HG02759 (cell line): ENCODE measurements around the gene GPC6.

Source experiments
- ATAC-seq: cut with Tn5 transposase; IDR thresholded peaks from one replicate; pipeline ENCODE4 v1.9.1; 2021; ENCODE audit warnings: mild to moderate bottlenecking, moderate library complexity; ENCODE audit not compliant: unreplicated experiment

GPC6 gene

DNA sequence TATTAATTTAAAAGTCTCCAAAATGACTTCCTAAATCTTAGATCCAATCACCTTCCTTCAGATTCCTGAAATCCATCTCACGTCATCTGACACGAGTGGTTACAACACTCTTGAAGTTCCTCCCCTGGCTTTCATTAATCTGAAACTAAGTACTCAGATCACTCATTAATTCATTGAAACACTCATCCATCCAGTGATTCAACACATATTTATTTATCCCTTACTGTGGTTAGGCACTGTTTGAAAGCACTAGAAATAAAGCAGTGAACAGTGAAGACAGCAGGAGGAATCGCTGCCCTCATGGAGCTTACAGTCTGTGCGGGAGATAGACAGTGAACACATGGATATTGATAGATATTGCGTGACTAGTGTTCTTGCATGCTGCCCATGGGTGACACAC is 780.5 kb downstream of the GPC6 start:
- no peak for ATAC-seq

DNA sequence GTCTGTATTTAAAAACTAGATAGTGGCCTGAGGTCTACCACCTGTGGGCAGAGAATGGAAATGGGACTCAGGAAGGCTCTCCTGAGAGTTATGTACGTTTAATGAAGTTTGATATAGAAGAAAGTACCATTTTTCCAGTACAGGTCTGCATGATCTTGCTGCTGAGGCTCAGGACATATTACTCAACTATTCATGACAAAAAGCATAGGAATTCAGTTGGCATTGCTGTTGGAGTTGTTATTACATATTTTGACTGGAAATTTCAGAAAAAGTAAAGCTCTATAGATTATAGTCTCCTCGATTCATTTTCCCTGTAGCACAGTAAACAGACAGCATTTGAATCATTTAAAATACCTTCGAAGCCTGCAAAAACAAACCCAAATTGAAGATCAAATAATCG is 783.1 kb downstream of the GPC6 start:
- no peak for ATAC-seq

DNA sequence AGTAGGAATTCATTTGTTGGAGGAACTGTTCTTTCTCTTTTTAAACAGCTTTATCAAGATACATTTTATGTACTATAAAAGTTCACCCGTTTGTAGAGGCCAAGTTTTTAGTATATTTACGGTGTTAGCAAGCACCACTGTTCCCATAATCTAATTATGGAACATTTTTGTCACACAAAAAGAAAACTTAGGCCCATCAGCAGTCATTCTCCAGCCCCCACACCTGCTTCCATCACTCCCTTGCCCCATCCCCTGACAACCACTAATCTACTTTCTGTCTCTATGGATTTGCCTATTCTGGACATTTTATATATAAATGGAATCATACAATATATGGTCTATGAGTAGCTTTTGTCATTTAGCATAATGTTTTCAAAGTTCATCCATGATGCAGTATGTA is 787.9 kb downstream of the GPC6 start:
- no peak for ATAC-seq

DNA sequence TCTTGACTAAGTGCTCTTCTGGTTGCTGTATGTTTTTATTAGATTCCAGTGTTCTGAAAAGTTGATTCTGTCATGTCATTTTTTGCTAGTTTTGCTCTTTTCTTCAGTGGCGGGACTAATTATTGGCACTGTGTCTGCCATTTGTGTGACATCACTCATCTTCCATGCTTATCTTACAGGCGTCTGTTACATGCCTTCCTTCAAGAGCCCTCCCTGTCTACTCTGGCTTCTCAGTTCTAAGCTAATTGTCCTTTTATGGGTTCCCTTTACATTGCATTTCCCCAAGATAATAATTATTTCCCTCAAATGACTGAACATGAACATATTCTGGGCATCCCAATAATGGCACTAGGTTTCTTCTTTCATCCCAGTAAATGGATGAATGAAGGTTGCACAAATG is 793.8 kb downstream of the GPC6 start:
- no peak for ATAC-seq

DNA sequence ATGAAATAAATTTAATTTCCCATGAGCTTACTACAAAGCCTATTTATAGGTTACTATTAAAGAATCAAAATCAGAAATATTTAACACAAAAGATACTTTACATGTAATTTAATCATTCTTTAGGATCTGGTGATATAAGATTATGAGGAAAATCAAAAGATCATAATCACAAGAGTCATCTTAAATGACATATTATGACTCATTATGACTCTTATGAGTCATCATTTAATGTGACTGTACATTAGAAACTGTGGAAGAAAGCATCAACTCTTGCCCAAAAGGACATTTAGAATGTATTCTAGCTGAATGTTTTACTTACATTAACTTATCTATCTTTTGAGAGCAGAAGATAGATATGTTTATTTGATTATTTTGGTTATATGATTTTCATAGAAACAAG is 794.2 kb downstream of the GPC6 start:
- ATAC-seq, result no peak

DNA sequence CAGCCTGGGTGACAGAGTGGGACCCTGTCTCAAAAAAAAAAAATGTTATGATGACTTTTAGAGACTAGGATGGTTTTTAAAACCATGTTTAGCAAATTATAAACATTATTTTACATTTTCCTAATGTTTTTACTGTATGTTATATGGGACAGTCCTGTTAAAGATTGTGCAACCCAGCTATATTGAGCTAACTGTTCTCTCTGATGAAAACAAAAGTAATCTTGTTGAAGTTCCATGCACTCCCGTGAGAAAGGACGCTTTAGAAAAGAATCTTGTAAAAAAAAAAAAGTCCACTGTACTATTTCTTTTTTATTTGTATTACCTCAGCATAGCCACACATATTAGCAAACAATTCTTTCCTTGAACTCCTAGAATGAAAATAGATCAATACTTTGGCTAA is 801.6 kb downstream of the GPC6 start:
- ATAC-seq, result no peak

DNA sequence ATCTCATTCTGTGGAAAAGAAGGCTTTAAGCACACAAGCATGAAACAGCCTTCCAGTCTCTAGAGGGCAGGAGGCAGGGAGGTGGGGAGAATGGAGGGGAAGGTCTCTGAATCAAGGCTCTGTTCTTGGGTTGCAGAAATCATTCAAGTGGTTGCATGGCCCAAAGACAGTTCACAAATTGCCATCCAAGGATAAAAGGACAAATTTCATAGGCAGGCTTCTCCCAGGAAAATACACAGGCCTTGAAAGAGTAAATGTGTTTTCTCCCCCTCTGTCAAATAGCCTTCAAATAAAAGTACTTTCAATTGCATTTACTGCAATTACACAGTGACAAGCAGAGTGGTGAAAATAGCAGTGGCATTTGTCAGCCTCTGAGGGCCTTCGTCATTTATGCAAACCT is 802.0 kb downstream of the GPC6 start:
- ATAC-seq, result no peak

DNA sequence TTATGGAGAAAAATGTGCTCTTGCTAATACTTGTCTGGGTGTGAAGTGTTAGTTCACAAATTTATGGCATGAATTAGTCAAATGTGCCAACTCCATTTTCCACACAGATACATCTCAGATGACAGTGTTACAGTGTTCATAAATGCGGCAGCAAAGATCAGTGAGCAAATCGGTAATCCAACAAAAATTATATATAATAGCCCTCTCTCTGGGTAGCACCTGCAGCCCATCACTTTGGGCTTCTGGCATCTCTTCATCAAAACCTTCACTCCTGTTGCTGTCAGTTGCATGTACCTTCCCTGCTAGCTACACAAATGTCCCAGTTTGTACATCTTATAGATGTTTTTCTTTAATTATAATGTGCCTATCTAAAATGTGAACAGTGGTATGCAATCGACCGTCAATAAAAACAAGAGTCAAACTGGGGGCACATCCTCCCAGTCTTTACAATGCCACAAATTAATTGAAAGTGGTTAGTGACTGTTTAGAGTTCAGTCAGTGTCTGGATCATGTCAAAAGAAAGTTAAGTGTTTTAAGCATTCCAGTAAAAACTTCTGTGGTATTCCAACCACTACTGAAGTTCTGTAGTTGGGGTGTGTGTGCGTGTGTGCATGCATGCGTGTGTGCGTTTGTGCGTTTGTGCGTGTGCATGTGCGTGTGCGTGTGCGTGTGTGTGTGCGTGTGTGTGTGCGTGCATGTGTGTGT is 804.0 kb downstream of the GPC6 start:
- no peak for ATAC-seq

DNA sequence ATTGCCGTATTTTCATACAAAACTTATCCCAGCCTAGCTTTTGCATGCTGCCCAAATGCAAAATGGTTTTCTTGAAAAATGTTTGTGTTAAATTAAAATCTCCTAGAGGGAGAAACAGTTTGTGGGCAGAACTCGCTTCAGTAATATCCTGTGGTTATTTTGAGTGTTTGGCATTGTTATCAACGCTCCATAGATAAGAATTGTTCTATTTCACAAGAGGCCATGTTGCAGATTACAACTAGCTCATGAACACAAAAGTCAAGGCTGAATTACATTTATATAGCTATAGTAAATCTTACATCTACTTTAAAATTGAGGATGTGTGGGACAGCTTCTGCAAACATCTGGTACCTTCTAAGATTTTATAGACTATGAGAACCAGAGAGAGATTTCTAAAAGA is 805.0 kb downstream of the GPC6 start:
- ATAC-seq, result no peak

DNA sequence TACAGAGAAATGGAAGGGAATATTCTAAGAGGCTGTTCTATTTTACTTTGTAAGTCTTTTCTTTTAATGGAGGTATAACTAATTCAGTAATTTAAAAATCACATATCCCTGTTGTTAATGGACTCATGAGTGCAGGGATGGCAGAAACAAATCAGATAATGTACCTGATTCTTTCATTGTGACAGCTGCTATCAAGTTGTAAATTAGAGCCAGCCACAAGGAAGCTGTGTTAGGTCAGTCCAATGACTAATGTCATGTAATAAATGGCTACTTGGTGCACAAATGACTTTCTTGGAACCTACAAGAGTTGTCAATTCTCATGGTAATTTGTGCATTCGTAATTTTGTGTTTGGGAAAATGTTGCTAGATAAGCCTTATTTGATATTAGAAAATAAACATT is 806.5 kb downstream of the GPC6 start:
- ATAC-seq, result no peak

DNA sequence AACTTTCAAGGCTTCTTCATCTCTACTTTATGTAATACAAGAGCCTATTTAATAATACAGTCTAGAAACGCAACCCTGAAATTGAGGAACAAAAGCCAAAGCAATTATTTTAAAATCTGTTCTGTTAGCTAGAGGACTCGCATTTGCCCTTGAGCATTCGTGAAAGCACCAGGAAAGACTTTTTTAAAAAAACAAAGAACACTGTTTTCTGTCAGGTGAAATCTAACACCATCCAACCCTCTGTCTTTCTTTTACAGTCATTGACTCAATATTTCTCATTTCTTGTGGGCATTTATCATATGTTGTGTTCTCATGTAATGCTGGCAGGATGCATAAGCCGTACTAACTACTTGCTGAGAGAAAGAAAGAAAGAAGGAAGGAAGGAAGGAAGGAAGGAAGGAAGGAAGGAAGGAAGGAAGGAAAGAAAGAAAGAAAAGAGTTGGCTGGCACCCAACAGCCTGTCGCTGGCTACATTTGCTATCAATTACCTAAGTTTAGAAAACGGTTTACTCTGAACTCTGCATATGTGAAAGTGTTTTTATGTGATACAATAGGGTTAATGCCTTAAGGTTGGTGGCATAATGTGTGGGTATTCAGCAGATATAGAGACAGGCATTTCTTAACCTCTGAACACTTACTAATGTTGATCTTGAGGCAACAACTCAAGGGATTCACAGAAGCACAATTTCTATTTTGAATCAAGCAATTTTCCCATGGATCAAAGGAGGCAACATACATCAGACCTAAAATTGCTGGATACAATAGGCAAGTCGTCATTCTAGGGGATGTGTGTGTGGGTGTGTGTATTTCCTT is 807.4 kb downstream of the GPC6 start:
- no peak for ATAC-seq

DNA sequence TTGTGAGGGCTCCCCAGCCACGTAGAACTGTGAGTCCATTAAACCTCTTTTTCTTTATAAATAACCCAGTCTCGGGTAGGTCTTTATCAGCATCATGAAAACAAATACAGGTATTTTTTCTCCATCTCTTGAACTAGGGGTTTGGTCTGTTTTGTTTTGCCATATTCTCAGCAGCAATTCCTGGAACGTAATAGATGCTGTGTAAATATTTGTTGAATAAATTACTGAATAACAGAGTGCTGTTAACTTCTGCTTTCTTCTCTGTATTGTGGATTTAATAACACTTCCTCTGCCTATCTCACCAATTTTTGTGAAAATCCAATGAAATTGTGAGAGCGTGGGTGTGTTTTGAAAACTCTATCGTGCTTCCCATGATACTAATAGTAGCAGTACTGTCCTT is 823.4 kb downstream of the GPC6 start:
- no peak for ATAC-seq

DNA sequence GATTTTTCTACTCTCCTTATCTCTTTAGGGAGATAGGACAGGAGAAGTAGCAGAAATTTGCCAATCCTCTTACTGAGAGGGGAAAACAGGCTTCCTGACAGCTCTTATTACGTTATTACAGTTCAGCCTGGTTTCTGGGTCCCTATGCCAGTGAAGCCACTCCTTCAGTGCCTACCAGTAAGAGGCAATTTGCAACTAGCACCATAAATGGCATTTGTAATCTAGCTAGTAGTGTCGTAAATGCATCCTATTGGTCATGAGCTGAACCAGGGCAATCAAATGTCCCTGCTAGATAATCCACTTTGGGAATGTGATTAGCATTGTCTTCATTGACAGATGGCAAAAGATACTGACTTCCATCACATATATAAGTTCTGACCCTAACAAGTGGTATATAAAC is 824.1 kb downstream of the GPC6 start:
- ATAC-seq, result no peak

DNA sequence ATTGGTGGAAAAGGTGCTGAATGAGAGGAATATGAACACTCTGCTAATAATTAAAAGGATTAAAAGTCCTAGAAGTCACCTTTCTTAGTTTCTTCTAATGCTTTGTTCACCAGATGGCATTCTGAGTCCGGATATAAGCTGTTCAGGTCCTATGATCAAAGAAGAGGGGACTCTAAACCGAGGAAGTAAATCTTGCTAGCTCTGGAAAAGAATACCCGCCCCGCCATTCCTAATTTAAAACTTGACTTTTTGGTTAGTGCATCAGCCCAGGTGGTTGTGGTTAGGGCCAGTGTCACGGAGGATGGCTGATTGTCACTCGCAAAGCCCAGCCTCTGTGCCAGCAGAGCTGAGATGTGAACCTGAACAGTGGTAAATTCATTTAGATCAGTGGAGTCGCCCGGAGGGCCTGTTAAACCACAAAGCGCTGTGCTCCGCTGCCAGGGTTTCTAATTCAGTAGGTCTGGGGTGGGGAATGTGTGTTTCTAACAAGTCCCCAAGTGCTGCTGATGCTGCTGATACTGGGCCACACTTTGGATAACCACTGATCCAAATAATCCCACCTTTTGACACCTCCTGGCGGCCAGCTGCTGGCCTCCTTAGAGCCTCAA is 827.5 kb downstream of the GPC6 start:
- ATAC-seq, result no peak

DNA sequence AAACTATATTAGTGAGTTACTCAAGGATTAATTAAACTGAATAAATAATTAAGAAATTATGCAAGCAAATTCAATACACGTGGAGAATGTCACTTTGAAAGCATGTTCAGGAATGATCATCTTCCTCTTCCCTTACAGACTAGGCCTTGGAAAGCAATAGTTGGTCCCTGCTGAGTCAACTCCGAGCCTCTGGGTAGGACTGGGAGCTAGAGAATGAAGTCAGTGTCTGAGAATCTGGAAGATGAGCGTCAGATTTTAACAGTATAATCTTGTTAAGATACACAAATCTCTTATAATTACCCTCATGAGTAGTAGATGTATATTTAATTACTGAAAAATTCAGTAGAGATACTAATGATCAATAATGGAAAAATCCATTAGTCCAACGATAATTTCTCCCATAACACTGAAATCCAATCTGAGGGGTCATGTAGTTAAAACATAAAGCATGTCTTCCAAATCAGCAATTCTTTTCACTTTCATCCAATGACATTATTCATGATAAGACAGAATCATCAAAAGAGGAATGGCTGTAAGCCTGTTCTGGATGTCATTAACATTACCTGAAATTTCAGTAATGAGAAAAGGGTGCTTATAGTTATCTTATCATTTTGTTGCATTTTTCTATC is 829.9 kb downstream of the GPC6 start:
- ATAC-seq, result no peak

DNA sequence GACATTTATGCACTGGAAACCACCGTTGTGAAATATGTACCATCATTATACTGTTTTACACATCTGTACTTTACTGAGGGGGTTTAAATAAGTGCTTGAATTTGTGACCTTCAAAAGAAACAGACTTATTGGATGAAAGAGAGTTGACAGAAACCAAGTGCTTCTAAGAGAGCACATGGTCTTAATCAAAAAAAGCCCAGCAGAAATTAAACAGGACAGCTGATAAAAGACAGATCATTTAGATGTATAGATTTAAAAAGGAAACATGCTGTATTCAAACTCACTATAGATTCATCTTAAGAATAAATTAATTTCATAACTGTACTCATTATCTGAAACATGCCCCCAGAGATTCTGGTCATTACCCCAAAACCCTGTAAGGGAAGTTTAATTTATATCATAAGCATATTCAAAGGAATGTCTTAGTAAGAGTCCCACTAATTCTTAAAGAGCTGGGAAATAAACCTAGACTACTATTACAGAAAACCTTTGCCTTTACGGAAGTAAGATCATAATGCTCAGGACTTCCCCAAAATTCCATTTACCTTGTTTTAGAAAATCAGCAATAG is 831.1 kb downstream of the GPC6 start:
- ATAC-seq, result no peak

DNA sequence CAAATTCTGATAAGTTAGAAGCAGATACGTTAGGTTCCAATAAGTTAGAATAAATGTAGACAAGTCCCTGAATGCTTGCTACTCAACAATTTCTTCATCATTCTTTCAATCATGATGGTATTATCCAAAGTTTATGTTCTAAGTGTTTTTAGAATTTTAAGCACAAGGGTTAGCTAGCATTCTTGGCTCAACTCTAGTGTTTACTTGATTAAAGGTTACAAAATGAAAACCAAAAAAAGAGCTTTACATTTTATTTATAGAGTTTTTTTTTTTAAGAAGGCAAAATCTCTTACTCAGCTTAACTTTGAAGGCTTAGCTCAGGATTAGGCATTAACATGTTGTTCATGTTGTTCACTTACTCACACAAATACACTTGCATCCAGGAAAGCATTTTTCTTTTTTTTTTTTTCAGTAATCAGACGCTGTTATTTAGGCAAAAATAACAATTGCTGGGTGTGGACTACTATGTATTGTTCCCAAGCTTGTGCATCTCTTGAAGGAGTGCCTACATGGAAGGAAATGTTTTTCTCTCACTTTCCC is 832.3 kb downstream of the GPC6 start:
- ATAC-seq, result no peak

DNA sequence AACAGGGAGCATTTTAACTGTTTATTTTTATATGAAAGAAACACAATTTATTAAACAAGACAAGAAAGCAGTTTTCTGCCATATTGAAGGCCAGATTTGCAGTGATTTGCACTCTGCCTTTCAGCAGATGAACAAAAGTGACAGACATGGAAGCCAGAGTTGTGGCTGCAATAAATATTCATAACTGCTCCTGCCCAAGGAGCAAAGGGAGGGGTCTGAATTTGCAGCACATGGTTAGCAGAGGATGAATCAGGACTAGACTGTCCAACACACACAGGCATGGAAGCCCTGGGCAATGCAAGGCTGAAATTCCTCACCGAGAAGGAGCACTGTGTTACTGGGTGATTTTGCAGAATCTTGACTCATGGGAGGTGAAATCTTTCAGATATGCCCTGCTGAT is 834.7 kb downstream of the GPC6 start:
- ATAC-seq, result no peak

DNA sequence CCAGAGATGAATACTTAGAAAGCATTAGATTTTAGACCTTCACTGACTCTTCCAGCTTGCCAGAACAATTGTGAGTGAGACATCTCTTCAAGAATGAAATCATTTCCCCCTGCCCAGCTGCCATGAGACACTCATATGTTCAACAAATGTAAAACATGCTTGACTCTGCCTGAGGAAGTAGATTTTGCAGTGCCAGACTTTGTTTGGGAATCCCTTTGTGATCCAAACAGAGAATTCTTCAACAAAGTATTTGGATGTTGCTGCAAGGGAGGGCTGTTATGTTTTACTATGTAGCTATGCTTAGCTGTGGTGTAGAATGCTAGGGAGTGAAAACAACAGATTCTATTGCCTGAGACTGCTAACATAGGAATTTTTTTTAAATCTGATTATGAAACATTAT is 836.5 kb downstream of the GPC6 start:
- ATAC-seq, result no peak

DNA sequence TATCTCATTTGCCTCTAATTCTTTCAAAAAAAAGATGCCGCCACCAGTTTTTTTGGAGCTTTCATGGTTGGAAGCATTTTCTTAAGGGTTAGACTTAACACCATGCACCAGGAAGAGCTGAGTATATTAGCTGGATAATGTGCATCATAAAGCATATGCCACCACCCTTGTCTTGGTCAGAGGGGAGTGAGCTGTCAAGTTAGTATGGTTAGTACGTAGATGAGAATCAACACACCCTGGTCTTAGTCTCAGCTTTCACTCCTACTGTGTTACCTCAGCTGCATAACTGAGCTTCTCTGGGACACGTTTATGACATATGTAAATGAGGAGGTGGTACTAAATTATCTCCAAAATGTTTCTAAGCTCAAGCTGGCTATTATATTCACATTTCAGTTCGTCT is 837.2 kb downstream of the GPC6 start:
- no peak for ATAC-seq

DNA sequence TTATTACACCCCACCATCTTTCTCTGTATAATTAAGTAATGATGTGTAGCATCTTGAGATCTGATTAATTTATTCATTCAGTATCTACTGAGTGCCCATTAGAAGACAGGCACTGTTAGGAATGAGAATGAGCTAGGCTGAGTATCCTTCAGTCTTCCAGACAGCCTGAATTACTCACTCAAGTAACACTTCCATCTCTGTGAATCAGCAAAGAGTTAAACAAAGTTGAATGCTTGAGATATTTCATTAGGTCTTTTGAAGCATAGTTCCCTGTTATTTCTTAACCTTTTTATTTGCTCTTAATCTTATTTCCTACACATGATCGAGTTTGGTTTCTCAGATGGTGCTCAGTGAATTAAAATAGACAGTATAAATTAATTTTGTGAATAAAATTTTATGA is 839.1 kb downstream of the GPC6 start:
- ATAC-seq, result no peak
